GM23248 (cell line): ENCODE measurements around the gene GJD4.

Source experiments
- EZH2 ChIP-seq: fragments of 200-600 bp; sonication (generic); IDR thresholded peaks from 2 replicates; pipeline ENCODE4 v1.6.1; 2018; ENCODE audit warnings: antibody characterized with exemption, mild to moderate bottlenecking; ENCODE audit not compliant: insufficient read depth, poor library complexity, severe bottlenecking
- EZH2phosphoT487 ChIP-seq: fragments of 200-600 bp; sonication (generic); IDR thresholded peaks from 2 replicates; pipeline ENCODE4 v1.6.1; 2018; ENCODE audit warnings: antibody characterized with exemption, moderate library complexity, mild to moderate bottlenecking, low read depth; ENCODE audit not compliant: insufficient read depth

DNA sequence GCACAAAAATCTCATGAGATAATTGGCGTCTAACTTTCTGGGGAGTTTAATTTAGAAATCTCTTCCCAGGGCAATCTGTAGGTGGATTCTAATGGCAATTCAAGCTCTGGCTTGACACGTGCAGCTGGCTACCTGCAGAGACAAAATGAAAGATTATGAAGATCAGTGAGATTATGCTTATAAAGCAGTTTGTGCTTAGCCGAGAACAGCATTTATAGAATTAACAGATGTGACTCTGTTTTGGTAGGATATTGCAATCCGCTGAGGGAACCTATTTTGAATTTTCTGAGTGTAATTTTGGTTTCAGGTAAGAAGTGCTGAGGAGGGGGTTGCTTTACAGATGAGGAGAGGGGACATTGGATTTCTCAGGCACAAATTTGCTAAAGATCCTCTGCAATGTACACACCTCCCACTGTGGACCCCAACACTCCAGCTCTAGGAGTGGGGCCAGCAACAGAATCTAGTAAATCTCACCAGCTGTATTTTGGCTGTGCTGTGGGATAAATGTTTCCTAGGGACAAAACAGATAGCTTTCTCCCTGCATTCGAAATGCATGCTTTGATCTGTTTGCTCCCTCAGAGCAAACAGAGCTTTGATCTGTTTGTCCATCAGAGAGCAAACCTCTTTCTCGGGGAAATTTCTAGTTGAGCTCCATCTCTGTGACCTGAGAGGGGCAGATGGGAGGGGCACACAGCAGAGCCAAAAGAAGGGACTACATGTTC lies 7.4 kb downstream of the GJD4 start:
- TF ChIP-seq EZH2 (no peak), EZH2phosphoT487 (no peak)
